Measurements from ENCODE around the gene ZNF410.
"Not testable (repeated sequence)": the region's sequence is repeated elsewhere in the genome, so short reads cannot be mapped to it uniquely, and the experiment has no call there.

The ZNF410 gene

GRCh38 chr14:73889376-73889775 is 2.7 kb downstream of the ZNF410 start:
- H3K27me3 ChIP-seq (ENCODE audit: control insufficient read depth, insufficient read depth, low read length) = no peaks in the 10 kb centered on the region

GRCh38 chr14:73894180-73894687 is 7.6 kb downstream of the ZNF410 start:
- not testable (repeated sequence) for H3K4me1 ChIP-seq (ENCODE audit: control insufficient read depth, insufficient read depth, low read length); H3K9ac ChIP-seq (ENCODE audit: low read length)

More at GRCh38 chr14:73889376-73889775, 2.7 kb downstream of the ZNF410 start:
- Histone ChIP-seq H3K4me1 (ENCODE audit: control insufficient read depth, insufficient read depth, low read length) (peaks cover 15% of the 10 kb centered on the region), H3K9ac (ENCODE audit: low read length) (no peak overlapping the region), H3K27ac (ENCODE audit: low read depth, low read length) (no peak overlapping the region), H3K36me3 (ENCODE audit: control insufficient read depth, insufficient read depth, low read length) (no peaks in the 10 kb centered on the region), H3K4me3 (ENCODE audit: low read length) (no peak overlapping the region)

GRCh38 chr14:73895939-73896338 is 9.3 kb downstream of the ZNF410 start:
- Histone ChIP-seq H3K36me3 (ENCODE audit: control insufficient read depth, insufficient read depth, low read length) (peaks cover 25% of the 10 kb centered on the region), H3K27ac (ENCODE audit: low read depth, low read length) (no peak overlapping the region)

More at GRCh38 chr14:73894180-73894687, 7.6 kb downstream of the ZNF410 start:
- H3K36me3 ChIP-seq (ENCODE audit: control insufficient read depth, insufficient read depth, low read length) = peaks cover 25% of the 10 kb centered on the region
- H3K27ac ChIP-seq (ENCODE audit: low read depth, low read length); H3K4me3 ChIP-seq (ENCODE audit: low read length); H3K27me3 ChIP-seq (ENCODE audit: control insufficient read depth, insufficient read depth, low read length): not testable (repeated sequence)

GRCh38 chr14:73896521-73896920 is 9.9 kb downstream of the ZNF410 start:
- no peak overlapping the region for H3K4me3 ChIP-seq (ENCODE audit: low read length)
- peaks cover 25% of the 10 kb centered on the region for H3K36me3 ChIP-seq (ENCODE audit: control insufficient read depth, insufficient read depth, low read length)
- H3K27ac ChIP-seq (ENCODE audit: low read depth, low read length) = no peak overlapping the region
- no peaks in the 10 kb centered on the region for H3K27me3 ChIP-seq (ENCODE audit: control insufficient read depth, insufficient read depth, low read length)
- H3K9ac ChIP-seq (ENCODE audit: low read length) = no peak overlapping the region
- H3K4me1 ChIP-seq (ENCODE audit: control insufficient read depth, insufficient read depth, low read length) = no peaks in the 10 kb centered on the region

More at GRCh38 chr14:73895939-73896338, 9.3 kb downstream of the ZNF410 start:
- Histone ChIP-seq H3K27me3 (ENCODE audit: control insufficient read depth, insufficient read depth, low read length) (no peaks in the 10 kb centered on the region), H3K4me1 (ENCODE audit: control insufficient read depth, insufficient read depth, low read length) (no peaks in the 10 kb centered on the region), H3K9ac (ENCODE audit: low read length) (no peak overlapping the region), H3K4me3 (ENCODE audit: low read length) (no peak overlapping the region)

GRCh38 chr14:73903028-73903427 is 16.4 kb downstream of the ZNF410 start:
- Histone ChIP-seq H3K9ac (ENCODE audit: low read length) (no peak overlapping the region), H3K4me3 (ENCODE audit: low read length) (no peak overlapping the region), H3K4me1 (ENCODE audit: control insufficient read depth, insufficient read depth, low read length) (no peaks in the 10 kb centered on the region), H3K27me3 (ENCODE audit: control insufficient read depth, insufficient read depth, low read length) (no peaks in the 10 kb centered on the region), H3K27ac (ENCODE audit: low read depth, low read length) (no peak overlapping the region), H3K36me3 (ENCODE audit: control insufficient read depth, insufficient read depth, low read length) (peaks cover 25% of the 10 kb centered on the region)

- H3K36me3 ChIP-seq (ENCODE audit: control insufficient read depth, insufficient read depth, low read length) = peaks cover 30% of the 10 kb centered on the region
- H3K4me1 ChIP-seq (ENCODE audit: control insufficient read depth, insufficient read depth, low read length) = no peaks in the 10 kb centered on the region
- H3K27ac ChIP-seq (ENCODE audit: low read depth, low read length) = no peak overlapping the region
- no peak overlapping the region for H3K9ac ChIP-seq (ENCODE audit: low read length)
- H3K27me3 ChIP-seq (ENCODE audit: control insufficient read depth, insufficient read depth, low read length) = no peaks in the 10 kb centered on the region
- H3K4me3 ChIP-seq (ENCODE audit: low read length) = no peak overlapping the region
Observed at GRCh38 chr14:73909681-73910080, 23.0 kb downstream of the ZNF410 start.

- Histone ChIP-seq H3K27ac (ENCODE audit: low read depth, low read length) (no peak overlapping the region), H3K9ac (ENCODE audit: low read length) (no peak overlapping the region), H3K36me3 (ENCODE audit: control insufficient read depth, insufficient read depth, low read length) (peaks cover 20% of the 10 kb centered on the region), H3K27me3 (ENCODE audit: control insufficient read depth, insufficient read depth, low read length) (no peaks in the 10 kb centered on the region), H3K4me1 (ENCODE audit: control insufficient read depth, insufficient read depth, low read length) (no peaks in the 10 kb centered on the region), H3K4me3 (ENCODE audit: low read length) (no peak overlapping the region)
Observed at GRCh38 chr14:73913256-73913655, 26.6 kb downstream of the ZNF410 start.

GRCh38 chr14:73916324-73916723 is 29.7 kb downstream of the ZNF410 start:
- Histone ChIP-seq H3K4me1 (ENCODE audit: control insufficient read depth, insufficient read depth, low read length) (no peaks in the 10 kb centered on the region), H3K27me3 (ENCODE audit: control insufficient read depth, insufficient read depth, low read length) (no peaks in the 10 kb centered on the region), H3K27ac (ENCODE audit: low read depth, low read length) (no peak overlapping the region), H3K4me3 (ENCODE audit: low read length) (no peak overlapping the region), H3K36me3 (ENCODE audit: control insufficient read depth, insufficient read depth, low read length) (peaks cover 12% of the 10 kb centered on the region), H3K9ac (ENCODE audit: low read length) (no peak overlapping the region)

GRCh38 chr14:73919457-73919856 is 32.8 kb downstream of the ZNF410 start:
- H3K27me3 ChIP-seq (ENCODE audit: control insufficient read depth, insufficient read depth, low read length); H3K9ac ChIP-seq (ENCODE audit: low read length); H3K4me1 ChIP-seq (ENCODE audit: control insufficient read depth, insufficient read depth, low read length); H3K27ac ChIP-seq (ENCODE audit: low read depth, low read length); H3K4me3 ChIP-seq (ENCODE audit: low read length): not testable (repeated sequence)
- peaks cover 19% of the 10 kb centered on the region for H3K36me3 ChIP-seq (ENCODE audit: control insufficient read depth, insufficient read depth, low read length)

GRCh38 chr14:73924337-73924736 is 37.7 kb downstream of the ZNF410 start:
- Histone ChIP-seq H3K9ac (ENCODE audit: low read length) (no peak overlapping the region), H3K27me3 (ENCODE audit: control insufficient read depth, insufficient read depth, low read length) (no peaks in the 10 kb centered on the region), H3K27ac (ENCODE audit: low read depth, low read length) (no peak overlapping the region), H3K36me3 (ENCODE audit: control insufficient read depth, insufficient read depth, low read length) (peaks cover 24% of the 10 kb centered on the region), H3K4me1 (ENCODE audit: control insufficient read depth, insufficient read depth, low read length) (no peaks in the 10 kb centered on the region), H3K4me3 (ENCODE audit: low read length) (no peak overlapping the region)

GRCh38 chr14:73935666-73936065 is 49.0 kb downstream of the ZNF410 start:
- no peak overlapping the region for H3K4me3 ChIP-seq (ENCODE audit: low read length)
- no peak overlapping the region for H3K27ac ChIP-seq (ENCODE audit: low read depth, low read length)
- H3K9ac ChIP-seq (ENCODE audit: low read length) = no peak overlapping the region
- H3K27me3 ChIP-seq (ENCODE audit: control insufficient read depth, insufficient read depth, low read length) = no peaks in the 10 kb centered on the region
- H3K4me1 ChIP-seq (ENCODE audit: control insufficient read depth, insufficient read depth, low read length) = no peaks in the 10 kb centered on the region
- peaks cover 31% of the 10 kb centered on the region for H3K36me3 ChIP-seq (ENCODE audit: control insufficient read depth, insufficient read depth, low read length)

- Histone ChIP-seq H3K27me3 (ENCODE audit: control insufficient read depth, insufficient read depth, low read length) (no peaks in the 10 kb centered on the region), H3K4me1 (ENCODE audit: control insufficient read depth, insufficient read depth, low read length) (no peaks in the 10 kb centered on the region), H3K27ac (ENCODE audit: low read depth, low read length) (no peak overlapping the region), H3K4me3 (ENCODE audit: low read length) (no peak overlapping the region), H3K9ac (ENCODE audit: low read length) (no peak overlapping the region), H3K36me3 (ENCODE audit: control insufficient read depth, insufficient read depth, low read length) (peaks cover 23% of the 10 kb centered on the region)
Observed at GRCh38 chr14:73936548-73936947, 49.9 kb downstream of the ZNF410 start.

- Histone ChIP-seq H3K36me3 (ENCODE audit: control insufficient read depth, insufficient read depth, low read length) (peaks cover 21% of the 10 kb centered on the region), H3K27ac (ENCODE audit: low read depth, low read length) (no peak overlapping the region), H3K27me3 (ENCODE audit: control insufficient read depth, insufficient read depth, low read length) (no peaks in the 10 kb centered on the region), H3K9ac (ENCODE audit: low read length) (no peak overlapping the region), H3K4me3 (ENCODE audit: low read length) (no peak overlapping the region), H3K4me1 (ENCODE audit: control insufficient read depth, insufficient read depth, low read length) (no peaks in the 10 kb centered on the region)
Observed at GRCh38 chr14:73937012-73937411, 50.4 kb downstream of the ZNF410 start.

Data from rectal smooth muscle tissue (tissue), 1 donor.